HEK293T (cell line): ENCODE results near the gene FAM98A.

Experiments
- L3MBTL2 ChIP-seq: fragments of 450-650 bp; conservative IDR thresholded peaks from 2 replicates; pipeline ENCODE4 v1.6.1; 2016; ENCODE audit warnings: mild to moderate bottlenecking
- LEF1 ChIP-seq: fragments of 450-650 bp; IDR thresholded peaks from 2 replicates; pipeline ENCODE4 v1.6.1; 2017; ENCODE audit warnings: mild to moderate bottlenecking, borderline replicate concordance

DNA sequence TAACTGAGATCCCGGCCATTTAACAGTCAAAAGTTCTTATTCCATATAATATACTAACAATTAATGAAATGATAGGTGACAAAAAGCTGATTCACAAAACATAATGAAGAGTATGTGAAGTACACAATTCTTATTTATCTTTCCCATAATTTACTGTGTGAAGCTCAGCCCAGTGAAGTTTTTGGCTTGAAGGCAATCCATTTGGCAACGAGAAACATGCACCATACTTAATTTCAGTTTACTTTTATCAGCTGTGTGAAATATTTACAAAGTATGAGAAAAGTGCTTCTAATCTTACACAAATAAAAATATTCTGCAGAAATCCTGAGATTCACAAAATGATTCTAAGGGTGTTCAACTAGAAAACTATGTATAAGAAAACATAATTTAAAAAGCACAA lies 12.3 kb downstream of the FAM98A start:
- TF ChIP-seq L3MBTL2: no peak
- no peak for TF ChIP-seq LEF1
